ENCODE results near the gene MRGPRG.

Gene MRGPRG

GRCh38 chr11:3228445-3228829 lies 9.8 kb upstream of the MRGPRG start:
- H3K4me3 ChIP-seq (ENCODE audit: low read depth, low read length) = no peak overlapping the region
- DNase-seq (ENCODE audit: low read depth) = no peak
- TF ChIP-seq, protein P1, sequence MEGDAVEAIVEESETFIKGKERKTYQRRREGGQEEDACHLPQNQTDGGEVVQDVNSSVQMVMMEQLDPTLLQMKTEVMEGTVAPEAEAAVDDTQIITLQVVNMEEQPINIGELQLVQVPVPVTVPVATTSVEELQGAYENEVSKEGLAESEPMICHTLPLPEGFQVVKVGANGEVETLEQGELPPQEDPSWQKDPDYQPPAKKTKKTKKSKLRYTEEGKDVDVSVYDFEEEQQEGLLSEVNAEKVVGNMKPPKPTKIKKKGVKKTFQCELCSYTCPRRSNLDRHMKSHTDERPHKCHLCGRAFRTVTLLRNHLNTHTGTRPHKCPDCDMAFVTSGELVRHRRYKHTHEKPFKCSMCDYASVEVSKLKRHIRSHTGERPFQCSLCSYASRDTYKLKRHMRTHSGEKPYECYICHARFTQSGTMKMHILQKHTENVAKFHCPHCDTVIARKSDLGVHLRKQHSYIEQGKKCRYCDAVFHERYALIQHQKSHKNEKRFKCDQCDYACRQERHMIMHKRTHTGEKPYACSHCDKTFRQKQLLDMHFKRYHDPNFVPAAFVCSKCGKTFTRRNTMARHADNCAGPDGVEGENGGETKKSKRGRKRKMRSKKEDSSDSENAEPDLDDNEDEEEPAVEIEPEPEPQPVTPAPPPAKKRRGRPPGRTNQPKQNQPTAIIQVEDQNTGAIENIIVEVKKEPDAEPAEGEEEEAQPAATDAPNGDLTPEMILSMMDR (IDR thresholded peaks at IDR 0.05; ENCODE audit: low read depth, low read length, missing control alignments) = no peak

DNA sequence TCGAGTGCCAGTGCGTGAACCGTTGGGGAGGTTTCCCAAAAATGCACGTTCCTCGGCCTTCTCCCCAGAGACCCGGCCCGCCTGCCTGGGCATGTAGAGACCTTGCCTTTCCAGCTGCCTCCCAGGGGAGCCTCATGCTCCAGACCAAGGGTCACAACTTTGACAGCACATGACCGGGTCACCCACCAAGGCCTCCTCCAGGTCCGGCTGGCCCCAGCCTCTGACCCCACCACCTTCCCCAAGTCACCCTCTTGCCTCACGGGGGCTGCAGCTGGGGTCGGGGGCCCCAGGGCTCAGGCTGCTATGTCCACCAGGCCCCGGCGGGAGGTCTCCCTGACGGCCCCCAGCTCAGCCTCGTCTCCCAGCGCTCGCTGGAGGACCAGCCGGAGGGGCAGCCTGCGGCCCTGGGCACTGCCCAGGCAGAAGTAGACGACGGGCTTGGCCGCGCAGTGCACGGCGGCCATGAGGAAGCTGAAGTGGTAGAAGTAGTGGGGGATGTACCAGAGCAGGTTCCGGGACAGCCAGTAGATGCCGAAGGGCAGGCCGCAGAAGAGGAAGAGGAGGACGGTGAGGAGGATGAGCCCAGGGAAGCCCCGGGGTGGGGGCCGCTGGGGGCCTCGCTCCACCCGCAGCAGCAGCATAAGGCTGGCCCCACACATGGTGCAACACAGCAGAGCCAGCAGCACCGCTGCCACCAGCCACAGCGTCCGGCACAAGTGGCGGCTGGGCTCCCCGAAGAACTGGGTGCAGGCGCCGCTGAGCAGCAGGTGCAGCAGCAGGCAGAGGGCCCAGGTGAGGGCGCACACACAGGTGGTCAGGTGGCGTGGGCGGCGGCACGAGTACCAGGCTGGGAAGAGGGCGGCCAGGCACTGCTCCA lies 9.2 kb upstream of the MRGPRG start:
- TF ChIP-seq, protein P1 (IDR thresholded peaks at IDR 0.05; ENCODE audit: low read depth, low read length, missing control alignments) = no peak
- no peak overlapping the region for H3K4me3 ChIP-seq (ENCODE audit: low read depth, low read length)
- no peak for DNase-seq (ENCODE audit: low read depth)

DNA sequence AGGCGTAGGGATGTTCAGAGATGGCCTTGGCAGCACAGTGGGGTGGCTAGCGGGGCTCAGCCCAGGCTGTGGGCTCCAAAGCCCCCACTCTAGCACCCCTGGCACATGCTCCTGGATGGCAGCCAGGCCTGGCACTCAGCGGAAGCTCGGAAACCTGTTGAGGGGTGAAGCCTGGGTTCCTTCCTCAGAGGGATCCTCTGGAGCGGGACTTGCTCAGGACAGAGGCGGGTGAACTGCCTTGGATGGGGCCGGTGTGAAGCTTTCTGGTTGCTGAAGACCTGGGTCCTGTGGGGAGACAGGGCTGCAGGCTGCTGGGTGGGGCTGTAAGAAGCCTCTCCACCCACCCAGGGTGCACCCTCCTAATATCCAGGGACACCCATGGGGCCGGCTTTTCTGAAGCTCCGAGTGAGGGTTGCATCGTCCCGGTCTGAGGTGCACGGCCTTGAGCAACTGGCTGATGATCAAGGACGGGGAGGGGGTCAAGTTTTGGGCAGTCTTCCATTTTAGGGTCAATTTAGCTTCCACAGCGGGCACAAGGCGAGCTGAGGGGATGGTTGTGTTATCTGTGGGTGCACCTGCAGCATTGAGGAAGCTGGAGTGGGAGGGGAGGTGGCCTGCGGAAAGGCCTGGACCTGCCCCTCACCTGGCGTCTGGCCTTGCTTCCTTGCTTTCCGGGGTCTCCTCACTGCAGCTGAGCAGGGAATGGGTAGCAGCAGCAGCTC lies 8.4 kb upstream of the MRGPRG start:
- DNase-seq (ENCODE audit: low read depth) = no peak
- no peak overlapping the region for H3K4me3 ChIP-seq (ENCODE audit: low read depth, low read length)
- TF ChIP-seq, protein P1 (IDR thresholded peaks at IDR 0.05; ENCODE audit: low read depth, low read length, missing control alignments) = no peak

DNA sequence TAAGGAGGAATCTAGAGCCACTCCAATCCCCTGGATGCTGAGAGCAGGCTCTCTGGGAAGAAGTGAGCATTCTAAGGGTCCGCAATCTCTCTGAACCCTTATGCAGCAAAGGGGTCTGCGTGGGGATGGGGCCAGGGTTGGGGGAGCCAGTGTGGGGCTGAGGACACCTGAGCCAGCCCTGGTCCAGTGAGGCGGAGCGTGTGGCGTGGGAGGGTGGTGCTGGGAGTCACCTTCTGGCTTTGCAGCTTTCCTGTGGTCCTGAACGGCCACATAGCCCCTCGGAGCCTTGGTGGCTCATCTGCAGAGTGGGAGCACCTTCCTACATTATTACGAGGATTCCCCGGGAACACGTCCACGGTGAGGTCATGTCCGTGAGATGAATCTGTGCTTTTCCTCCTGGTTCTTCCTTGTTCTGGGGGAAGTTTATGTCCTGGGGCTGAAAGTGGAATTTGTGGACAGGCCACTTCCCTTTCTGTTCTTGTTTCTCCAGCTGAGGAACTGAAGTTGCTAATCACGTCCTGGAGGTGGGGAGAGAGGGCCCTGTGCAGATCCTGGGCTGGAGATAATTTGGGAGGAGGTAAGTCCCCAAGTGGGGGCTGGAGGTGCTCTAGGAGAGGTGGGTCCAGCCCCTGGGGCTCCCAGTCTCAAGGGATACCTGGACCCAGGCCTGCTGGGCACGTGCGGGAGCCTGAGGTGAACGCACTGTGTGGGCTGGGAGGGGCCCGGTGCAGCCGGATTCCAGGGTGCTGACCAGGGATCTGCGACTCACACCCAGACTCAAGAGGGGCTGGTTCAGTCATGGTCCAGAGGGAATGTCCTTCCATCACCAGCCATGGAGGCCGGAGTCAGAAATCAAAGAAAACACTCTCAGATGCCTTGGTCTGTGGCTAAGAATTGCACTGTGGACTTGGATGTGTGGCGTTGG lies 7.5 kb upstream of the MRGPRG start:
- DNase-seq (ENCODE audit: low read depth) = no peak
- no peak overlapping the region for H3K4me3 ChIP-seq (ENCODE audit: low read depth, low read length)
- TF ChIP-seq, protein P1 (IDR thresholded peaks at IDR 0.05; ENCODE audit: low read depth, low read length, missing control alignments) = no peak

GRCh38 chr11:3225159-3225758 lies 6.6 kb upstream of the MRGPRG start:
- DNase-seq (ENCODE audit: low read depth) = no peak
- TF ChIP-seq, protein P1 (IDR thresholded peaks at IDR 0.05; ENCODE audit: low read depth, low read length, missing control alignments) = no peak
- no peak overlapping the region for H3K4me3 ChIP-seq (ENCODE audit: low read depth, low read length)

- H3K4me3 ChIP-seq (ENCODE audit: low read depth, low read length) = no peak overlapping the region
- DNase-seq (ENCODE audit: low read depth) = no peak
- TF ChIP-seq, protein P1 (IDR thresholded peaks at IDR 0.05; ENCODE audit: low read depth, low read length, missing control alignments) = no peak
Measured at GRCh38 chr11:3224401-3225057, 5.9 kb upstream of the MRGPRG start.

All from GM12864 (cell line).